ENCODE measurements around the gene SNRK. TPM values are rescaled to one million over a fixed set of nuclear protein-coding genes. Genes with fewer than 3 reads are reported as not detected.

Gene SNRK
- total RNA-seq, 6 experiments from 2014 or later = 14.0 to 26.2 (median 15.3) TPM

DNA sequence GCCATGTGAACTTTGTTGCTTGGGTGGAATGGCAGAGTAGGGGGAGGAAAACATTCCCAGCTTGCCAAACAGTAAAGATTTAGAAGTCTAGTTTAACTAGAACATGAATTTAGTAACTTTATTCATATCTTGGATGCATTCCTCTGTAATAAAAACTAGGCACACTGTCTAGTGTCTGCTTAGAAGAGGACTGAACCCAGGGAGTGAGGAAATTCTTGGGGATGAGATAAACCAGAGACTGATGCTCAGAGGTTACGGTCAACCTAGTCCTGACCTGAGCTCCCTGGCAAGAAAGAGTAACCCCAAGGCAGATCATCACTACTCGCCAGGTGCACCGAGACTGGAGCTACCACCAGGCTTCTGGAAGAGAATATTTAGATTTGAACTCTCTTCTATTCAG, 58.2 kb downstream of the SNRK start:
- H3K4me1 ChIP-seq = peaks cover 0 to 10% (median 0%) of the 10 kb centered on the region in 4 donors
- no peaks in the 10 kb centered on the region for H3K27me3 ChIP-seq
- no peak for ATAC-seq
- WGBS (ENCODE audit: insufficient coverage, low coverage, low lambda C conversion rate, missing lambda C conversion rate) = 96% methylated on average over 3 of the region's 3 CpGs
- no peak overlapping the region for H3K27ac ChIP-seq
- no peak for DNase-seq
- TF ChIP-seq CTCF (IDR thresholded peaks at IDR 0.05) (no peak), POLR2A (IDR thresholded peaks at IDR 0.05) (no peak)
- peaks cover 7 to 54% (median 33%) of the 10 kb centered on the region in 4 donors for H3K36me3 ChIP-seq
- no peak overlapping the region for H3K4me3 ChIP-seq
- no peaks in the 10 kb centered on the region for H3K9me3 ChIP-seq
- intact Hi-C loops (cut with DNase I) = no loop called here

- H3K36me3 ChIP-seq = peaks cover 7 to 57% (median 32%) of the 10 kb centered on the region in 4 donors
- peaks cover 0 to 7% (median 0%) of the 10 kb centered on the region in 4 donors for H3K4me1 ChIP-seq
- WGBS (ENCODE audit: insufficient coverage, low coverage, low lambda C conversion rate, missing lambda C conversion rate) = 93% methylated on average over 2 of the region's 4 CpGs
- no peaks in the 10 kb centered on the region for H3K27me3 ChIP-seq
- ATAC-seq = no peak
- H3K4me3 ChIP-seq = no peak overlapping the region
- intact Hi-C loops (cut with DNase I) = no loop called here
- H3K27ac ChIP-seq = no peak overlapping the region
- DNase-seq = no peak
- no peak for TF ChIP-seq CTCF (IDR thresholded peaks at IDR 0.05)
- TF ChIP-seq POLR2A (IDR thresholded peaks at IDR 0.05) = no peak
- no peaks in the 10 kb centered on the region for H3K9me3 ChIP-seq
Measured at GRCh38 chr3:43345246-43345645, 58.9 kb downstream of the SNRK start.

DNA sequence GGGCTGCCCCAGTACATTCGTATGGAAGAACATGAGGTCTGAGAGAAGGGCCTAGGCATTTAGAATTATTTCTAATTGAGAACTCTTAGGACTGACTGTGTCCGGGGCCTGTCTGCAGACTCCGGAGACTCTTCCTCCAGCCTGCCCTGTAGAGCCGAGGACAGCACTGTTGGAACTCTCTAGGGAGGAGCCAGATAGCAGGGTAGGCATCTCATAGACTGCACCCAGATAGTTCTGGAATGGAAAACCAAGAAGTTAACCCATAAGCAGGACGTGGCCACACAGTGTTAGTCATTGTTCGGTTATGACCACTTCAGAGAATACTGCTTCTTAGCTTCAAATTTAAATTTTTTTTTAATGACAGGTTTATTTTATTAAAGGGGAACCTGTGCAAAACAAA, 59.5 kb downstream of the SNRK start:
- Histone ChIP-seq H3K9me3 (no peaks in the 10 kb centered on the region), H3K4me3 (no peak overlapping the region), H3K27ac (no peak overlapping the region), H3K27me3 (no peaks in the 10 kb centered on the region), H3K36me3 (peaks cover 7 to 57% (median 31%) of the 10 kb centered on the region in 4 donors), H3K4me1 (peaks cover 0 to under 1% (median 0%) of the 10 kb centered on the region in 4 donors)
- TF ChIP-seq POLR2A (IDR thresholded peaks at IDR 0.05) = no peak
- TF ChIP-seq CTCF (IDR thresholded peaks at IDR 0.05) = no peak
- peak in 2 of 4 donors; percentile 22 to 34 for ATAC-seq
- no peak for DNase-seq
- intact Hi-C loops (cut with DNase I) = no loop called here
- WGBS (ENCODE audit: insufficient coverage, low coverage, low lambda C conversion rate, missing lambda C conversion rate) = 65% methylated on average over 3 of the region's 6 CpGs

- H3K27me3 ChIP-seq = no peaks in the 10 kb centered on the region
- H3K9me3 ChIP-seq = no peaks in the 10 kb centered on the region
- no peak overlapping the region for H3K4me3 ChIP-seq
- ATAC-seq = peak in 3 of 4 donors; percentile 7 to 26 (median 8)
- peaks cover 7 to 48% (median 28%) of the 10 kb centered on the region in 4 donors for H3K36me3 ChIP-seq
- WGBS (ENCODE audit: insufficient coverage, low coverage, low lambda C conversion rate, missing lambda C conversion rate) = 84% methylated on average over 12 of the region's 14 CpGs
- TF ChIP-seq CTCF (IDR thresholded peaks at IDR 0.05) = no peak
- no peak for TF ChIP-seq POLR2A (IDR thresholded peaks at IDR 0.05)
- no peak overlapping the region for H3K27ac ChIP-seq
- intact Hi-C loops (cut with DNase I) = no loop called here
- no peak for DNase-seq
- no peaks in the 10 kb centered on the region for H3K4me1 ChIP-seq
Measured at GRCh38 chr3:43346978-43347749, 60.8 kb downstream of the SNRK start.
